ENCODE measurements around the gene KSR1.

KSR1 gene

DNA sequence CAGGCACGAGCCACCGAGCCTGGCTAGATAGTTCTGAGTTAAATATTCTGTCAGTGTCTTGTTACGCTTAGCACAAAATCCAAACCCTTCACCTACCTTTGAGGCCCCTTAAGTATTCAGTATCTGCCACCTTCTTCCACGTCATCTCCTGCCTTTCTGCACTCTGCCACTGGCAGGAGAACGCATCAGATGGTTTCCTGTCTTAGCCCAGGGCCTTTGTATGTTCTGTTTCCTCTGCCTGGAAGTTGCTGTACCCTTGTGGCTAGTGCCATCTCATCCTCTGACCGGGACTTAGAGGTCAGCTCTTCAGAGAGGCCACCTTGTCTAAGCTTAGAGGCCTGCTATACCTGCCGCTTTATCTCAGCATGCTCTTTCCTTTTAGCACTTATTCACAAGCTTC is 107.3 kb downstream of the KSR1 start:
- H3K27ac ChIP-seq, result no peak overlapping the region
- TF ChIP-seq ZFX (IDR thresholded peaks at IDR 0.05), result no peak
- TF ChIP-seq, protein P1, sequence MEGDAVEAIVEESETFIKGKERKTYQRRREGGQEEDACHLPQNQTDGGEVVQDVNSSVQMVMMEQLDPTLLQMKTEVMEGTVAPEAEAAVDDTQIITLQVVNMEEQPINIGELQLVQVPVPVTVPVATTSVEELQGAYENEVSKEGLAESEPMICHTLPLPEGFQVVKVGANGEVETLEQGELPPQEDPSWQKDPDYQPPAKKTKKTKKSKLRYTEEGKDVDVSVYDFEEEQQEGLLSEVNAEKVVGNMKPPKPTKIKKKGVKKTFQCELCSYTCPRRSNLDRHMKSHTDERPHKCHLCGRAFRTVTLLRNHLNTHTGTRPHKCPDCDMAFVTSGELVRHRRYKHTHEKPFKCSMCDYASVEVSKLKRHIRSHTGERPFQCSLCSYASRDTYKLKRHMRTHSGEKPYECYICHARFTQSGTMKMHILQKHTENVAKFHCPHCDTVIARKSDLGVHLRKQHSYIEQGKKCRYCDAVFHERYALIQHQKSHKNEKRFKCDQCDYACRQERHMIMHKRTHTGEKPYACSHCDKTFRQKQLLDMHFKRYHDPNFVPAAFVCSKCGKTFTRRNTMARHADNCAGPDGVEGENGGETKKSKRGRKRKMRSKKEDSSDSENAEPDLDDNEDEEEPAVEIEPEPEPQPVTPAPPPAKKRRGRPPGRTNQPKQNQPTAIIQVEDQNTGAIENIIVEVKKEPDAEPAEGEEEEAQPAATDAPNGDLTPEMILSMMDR (conservative IDR thresholded peaks at IDR 0.05), result no peak

DNA sequence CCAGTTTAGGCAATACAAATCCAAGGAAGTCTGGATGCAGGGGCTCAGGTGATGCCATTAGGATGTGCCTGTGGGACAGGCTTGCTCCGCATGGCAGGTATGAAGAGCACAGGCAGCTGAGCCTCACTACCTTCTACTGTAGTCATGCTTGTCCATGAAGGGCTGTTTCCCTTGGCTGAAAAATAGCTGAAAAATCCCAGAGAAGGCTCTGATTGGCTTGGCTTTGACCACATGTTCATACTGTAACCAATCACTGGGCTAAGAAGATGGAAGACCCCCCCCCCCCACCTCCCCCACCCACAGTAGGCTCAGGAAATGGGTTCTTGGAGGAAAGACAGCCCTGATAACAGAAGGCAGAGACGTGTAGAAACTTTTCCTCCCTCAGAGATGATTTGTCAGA is 108.2 kb downstream of the KSR1 start:
- no peak for TF ChIP-seq ZFX (IDR thresholded peaks at IDR 0.05)
- TF ChIP-seq, protein P1 (conservative IDR thresholded peaks at IDR 0.05), result no peak
- H3K27ac ChIP-seq, result no peak overlapping the region

DNA sequence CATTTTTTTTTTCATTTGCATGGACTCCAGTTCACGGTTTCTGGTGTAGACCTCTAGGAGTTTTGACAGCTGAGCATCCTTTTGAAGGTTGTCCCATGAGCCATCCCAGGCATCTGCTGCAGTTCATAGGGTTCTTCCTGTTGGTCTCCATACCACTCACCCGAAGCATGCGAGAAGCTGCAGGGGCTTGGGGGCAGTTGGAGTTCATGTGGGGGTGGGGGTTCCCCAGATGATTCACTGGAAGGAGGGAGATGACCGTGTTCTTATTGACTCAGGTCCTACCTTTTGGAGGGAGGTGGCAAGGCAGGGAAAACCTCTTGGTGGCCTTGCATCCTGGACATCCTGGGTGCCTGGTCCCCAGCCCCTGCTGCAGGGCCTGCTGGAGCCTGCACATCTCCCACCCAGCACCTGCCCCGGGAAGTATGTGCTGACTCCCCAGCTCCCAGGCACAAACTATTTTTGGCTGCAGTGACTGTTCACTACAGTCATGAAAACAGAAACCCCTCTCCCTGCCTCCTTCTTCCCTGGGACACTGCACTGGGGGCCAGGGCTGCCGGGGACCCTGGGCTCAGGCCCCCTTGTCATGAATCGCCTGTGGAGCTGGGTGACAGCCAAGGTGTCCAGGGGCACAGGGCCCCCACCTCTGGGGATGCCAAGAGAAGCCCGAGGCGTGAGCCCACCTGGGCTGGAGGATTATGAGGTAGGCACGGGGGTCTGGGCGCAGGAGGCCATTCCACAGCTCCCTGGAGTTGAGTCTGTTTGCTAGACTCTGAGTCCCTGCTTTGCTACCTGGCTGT is 109.8 kb downstream of the KSR1 start:
- H3K27ac ChIP-seq, result no peak overlapping the region
- TF ChIP-seq, protein P1 (conservative IDR thresholded peaks at IDR 0.05), result no peak
- no peak for TF ChIP-seq ZFX (IDR thresholded peaks at IDR 0.05)

DNA sequence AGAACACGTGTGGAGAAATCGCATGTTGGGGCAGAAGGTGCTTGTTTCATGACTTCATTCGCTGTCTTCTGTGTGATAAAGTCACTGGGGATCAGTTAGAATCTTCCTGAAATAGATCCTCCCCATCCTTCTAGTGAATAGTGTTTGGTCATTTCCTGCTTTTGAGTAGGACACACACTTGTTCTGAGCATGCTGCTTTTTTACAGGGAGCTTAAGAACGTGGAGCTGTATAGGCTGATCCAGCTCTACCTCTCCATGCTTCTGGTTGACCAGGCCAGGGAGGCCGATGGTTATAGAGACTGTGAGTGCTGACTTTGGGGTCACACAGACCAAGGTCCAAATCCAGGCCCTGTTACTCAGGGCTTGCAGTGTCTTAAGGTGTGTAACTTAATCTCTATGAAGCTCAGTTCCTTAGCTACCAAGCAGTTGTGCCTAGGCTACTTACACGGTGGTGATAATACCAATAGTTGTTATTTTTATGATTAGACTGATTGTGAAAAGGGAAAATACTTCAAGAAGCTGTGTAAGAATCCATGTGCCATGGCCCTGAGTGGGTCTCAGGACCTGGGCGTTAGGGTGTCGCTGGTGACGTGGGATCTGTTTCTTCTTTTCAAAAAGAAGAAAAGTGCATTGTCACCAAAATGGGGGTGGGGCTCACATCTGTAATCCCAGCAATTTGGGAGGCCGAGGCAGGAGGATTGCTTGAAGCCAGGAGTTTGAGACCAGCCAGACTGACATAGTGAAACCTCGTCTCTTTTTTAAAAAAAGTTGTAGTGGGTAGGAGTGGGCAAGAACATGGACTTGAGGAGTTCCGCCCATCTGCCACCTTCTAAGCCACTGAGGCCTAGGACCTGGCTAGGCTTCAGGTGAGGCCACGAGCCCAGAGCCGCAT is 110.7 kb downstream of the KSR1 start:
- TF ChIP-seq, protein P1 (conservative IDR thresholded peaks at IDR 0.05), result no peak
- no peak overlapping the region for H3K27ac ChIP-seq

DNA sequence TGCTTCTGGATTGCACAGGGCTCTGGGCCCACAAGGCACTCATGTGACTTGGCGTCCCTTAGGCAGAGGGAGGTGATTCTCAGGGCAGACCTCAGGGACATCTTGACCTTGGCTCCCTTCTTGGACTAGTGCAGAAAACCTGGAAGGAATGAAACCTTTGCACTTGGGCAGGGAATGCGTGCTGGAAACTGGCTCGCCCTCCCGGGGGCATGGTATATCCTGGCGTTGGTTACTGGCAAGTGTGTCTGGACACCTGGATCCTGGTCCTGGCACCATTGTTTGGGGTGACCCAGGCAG is 111.3 kb downstream of the KSR1 start:
- TF ChIP-seq ZFX (IDR thresholded peaks at IDR 0.05), result no peak
- TF ChIP-seq, protein P1 (conservative IDR thresholded peaks at IDR 0.05), result no peak
- no peak overlapping the region for H3K27ac ChIP-seq

DNA sequence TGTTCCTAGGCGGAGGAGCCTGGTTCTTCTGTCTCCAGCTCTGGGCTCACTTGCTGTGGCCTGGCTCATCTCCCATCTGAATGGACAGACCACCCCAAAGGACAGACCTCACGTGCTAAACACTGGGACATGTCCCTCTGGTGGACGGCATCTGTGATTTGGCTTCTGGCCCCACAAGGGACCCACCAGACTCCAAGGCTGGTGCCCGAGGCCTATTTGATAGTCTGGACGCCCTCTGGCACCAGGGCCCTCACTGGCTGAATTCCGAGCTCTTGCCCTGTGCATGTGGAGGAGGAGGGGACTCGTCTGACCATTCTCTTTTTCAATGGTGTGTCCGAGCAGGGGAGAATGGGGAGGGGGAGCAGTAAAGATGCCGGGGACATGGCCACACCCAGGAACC is 112.0 kb downstream of the KSR1 start:
- TF ChIP-seq, protein P1 (conservative IDR thresholded peaks at IDR 0.05), result no peak
- no peak for TF ChIP-seq ZFX (IDR thresholded peaks at IDR 0.05)
- H3K27ac ChIP-seq, result no peak overlapping the region

DNA sequence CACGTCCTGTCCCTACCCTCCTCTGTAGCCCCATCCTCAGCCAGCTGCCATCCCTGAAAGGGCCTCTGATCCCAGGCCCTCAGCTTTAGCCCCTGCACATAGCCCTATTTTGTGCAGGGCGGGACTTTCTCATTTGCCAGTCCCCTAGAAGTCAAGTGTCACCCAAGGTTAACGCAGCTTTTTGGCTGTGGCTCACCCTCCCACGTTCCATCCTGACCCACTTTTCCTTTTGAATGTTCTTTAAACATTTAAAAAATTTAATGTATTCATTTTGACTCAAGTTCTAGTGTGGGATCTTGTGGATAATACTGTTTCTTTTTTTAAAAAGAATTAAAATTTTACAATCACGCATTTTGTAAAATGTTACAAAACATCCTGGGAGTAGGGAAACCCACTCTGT is 112.6 kb downstream of the KSR1 start:
- no peak for TF ChIP-seq ZFX (IDR thresholded peaks at IDR 0.05)
- TF ChIP-seq, protein P1 (conservative IDR thresholded peaks at IDR 0.05), result no peak
- no peak overlapping the region for H3K27ac ChIP-seq
